AG09319 (cell line): ENCODE data around the gene MTO1.
"Not testable (repeated sequence)": the region's sequence is repeated elsewhere in the genome, so short reads cannot be mapped to it uniquely, and the experiment has no call there.

Source experiments
- DNase-seq: peaks from one replicate; pipeline ENCODE4 v3.0.0-alpha.2; 2010; ENCODE audit warnings: low read depth; ENCODE audit errors: extremely low read depth
- CTCF ChIP-seq: IDR thresholded peaks from 2 replicates; pipeline ENCODE4 v1.5.1; 2011; ENCODE audit warnings: low read depth, mild to moderate bottlenecking, inconsistent platforms, low read length, moderate library complexity

The MTO1 gene

GRCh38 chr6:73504160-73504559, 42.6 kb downstream of the MTO1 start:
- DNase-seq, result no peak
- TF ChIP-seq CTCF, result no peak

GRCh38 chr6:73505142-73505541, 43.6 kb downstream of the MTO1 start:
- no peak for TF ChIP-seq CTCF
- no peak for DNase-seq

DNA sequence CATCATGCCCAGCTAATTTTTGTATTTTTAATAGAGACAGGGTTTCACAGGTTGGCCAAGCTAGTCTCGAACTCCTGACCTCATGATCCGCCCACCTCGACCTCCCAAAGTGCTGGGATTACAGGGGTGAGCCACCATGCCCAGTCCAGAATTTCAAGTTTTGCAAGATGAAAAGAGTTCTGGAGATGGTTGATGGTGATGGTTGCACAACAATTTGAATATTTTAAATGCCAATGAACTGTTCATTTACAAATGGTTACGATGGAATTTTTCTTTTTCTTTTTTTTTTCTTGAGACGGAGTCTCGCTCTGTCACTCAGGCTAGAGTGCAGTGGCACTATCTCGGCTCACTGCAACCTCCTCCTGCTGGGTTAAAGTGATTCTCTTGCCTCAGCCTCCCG, 44.2 kb downstream of the MTO1 start:
- DNase-seq, result not testable (repeated sequence)

- no peak for TF ChIP-seq CTCF
- no peak for DNase-seq
Measured at GRCh38 chr6:73506246-73506645, 44.7 kb downstream of the MTO1 start.

DNA sequence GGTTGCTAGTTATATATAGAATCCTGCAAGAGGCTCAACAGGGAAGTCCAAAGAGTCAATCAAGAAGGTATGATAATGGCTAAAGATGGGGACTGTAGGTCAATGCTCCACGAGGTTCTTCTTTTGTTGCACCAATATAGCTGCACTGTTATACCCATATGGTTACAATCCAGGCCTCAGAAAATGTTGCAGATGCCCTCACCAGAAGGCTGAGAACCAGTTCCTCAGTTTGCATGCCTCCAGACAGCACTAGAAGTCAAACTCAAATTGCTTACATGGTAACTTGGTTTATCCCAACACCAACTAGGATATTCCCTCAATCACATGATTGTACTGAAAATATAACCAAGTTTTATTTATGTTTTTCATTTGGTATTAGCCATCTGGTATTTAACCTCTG, 47.2 kb downstream of the MTO1 start:
- DNase-seq, result no peak

DNA sequence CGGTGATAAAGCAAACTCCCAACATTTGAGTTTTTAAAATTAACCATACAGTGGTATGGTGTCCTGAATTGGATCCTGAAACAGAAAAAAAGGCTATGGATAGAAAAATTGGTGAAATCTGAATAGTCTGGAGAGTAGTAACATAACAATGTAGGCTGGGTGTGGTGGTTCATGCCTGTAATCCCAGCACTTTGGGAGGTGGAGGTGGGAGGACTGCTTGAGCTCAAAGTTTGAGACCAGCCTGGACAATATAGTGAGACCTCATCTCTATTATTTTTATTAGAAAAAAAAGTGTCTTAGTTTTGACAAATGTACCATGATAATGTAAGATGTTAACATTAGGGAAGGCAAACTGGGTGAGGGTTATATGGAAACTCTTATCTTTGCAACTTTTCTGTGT, 48.3 kb downstream of the MTO1 start:
- no peak for TF ChIP-seq CTCF
- DNase-seq, result no peak

More for the DNA sequence above, 47.2 kb downstream of the MTO1 start:
- TF ChIP-seq CTCF, result no peak

DNA sequence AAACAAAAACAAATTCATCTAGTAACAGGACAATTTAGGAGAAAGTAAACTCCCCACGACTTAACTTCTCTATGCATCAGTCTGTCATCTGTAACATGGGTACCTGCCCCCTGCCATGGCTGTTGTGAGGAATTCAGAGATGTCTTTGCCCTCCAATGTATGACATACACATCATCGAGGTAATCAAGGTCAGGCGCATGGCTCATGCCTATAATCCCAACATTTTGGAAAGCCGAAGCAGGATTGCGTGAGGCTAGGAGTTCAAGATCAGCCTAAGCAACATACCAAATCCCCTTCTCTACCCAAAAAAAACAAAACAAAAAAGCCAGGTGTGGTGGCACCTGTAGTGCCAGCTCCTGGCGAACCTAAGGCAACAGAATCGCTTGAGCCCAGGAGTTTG, 50.3 kb downstream of the MTO1 start:
- no peak for DNase-seq
- no peak for TF ChIP-seq CTCF

DNA sequence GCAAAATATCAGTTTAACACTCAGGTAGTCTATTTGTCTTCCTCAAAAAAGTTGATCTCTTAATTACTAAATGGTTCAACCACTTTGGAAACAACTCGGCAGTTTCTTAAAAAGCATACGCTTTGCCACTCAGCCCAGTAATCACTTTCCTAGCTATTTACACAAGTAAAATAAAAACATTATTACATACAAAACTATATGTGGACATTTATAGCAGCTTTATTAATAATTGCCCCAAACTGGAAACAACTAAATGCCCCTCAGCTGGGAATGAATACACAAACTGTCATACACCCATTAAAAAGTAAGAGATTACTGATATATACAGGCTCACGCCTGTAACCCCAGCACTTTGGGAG, 51.9 kb downstream of the MTO1 start:
- no peak for TF ChIP-seq CTCF
- no peak for DNase-seq
